GM19467 (cell line): ENCODE data around the gene SLC7A10.
"Not testable (repeated sequence)": the region's sequence is repeated elsewhere in the genome, so short reads cannot be mapped to it uniquely, and the experiment has no call there.

Experiments
- ATAC-seq: cut with Tn5 transposase; IDR thresholded peaks from one replicate; pipeline ENCODE4 v1.9.1; 2021; ENCODE audit warnings: mild to moderate bottlenecking, moderate library complexity; ENCODE audit not compliant: unreplicated experiment

The SLC7A10 gene

GRCh38 chr19:33187183-33187540 lies 38.5 kb downstream of the SLC7A10 start:
- no peak for ATAC-seq

- ATAC-seq: no peak
Observed at GRCh38 chr19:33186431-33187182, 39.0 kb downstream of the SLC7A10 start.

- peak; percentile 19 for ATAC-seq
Observed at GRCh38 chr19:33177417-33177979, 48.2 kb downstream of the SLC7A10 start.

GRCh38 chr19:33176670-33177416 lies 48.8 kb downstream of the SLC7A10 start:
- peak; percentile 86 for ATAC-seq

GRCh38 chr19:33175886-33176669 lies 49.6 kb downstream of the SLC7A10 start:
- no peak for ATAC-seq

- no peak for ATAC-seq
Observed at GRCh38 chr19:33175156-33175782, 50.4 kb downstream of the SLC7A10 start.

GRCh38 chr19:33174186-33174585 lies 51.5 kb downstream of the SLC7A10 start:
- ATAC-seq: no peak

- ATAC-seq: no peak
Observed at GRCh38 chr19:33171916-33172359, 53.7 kb downstream of the SLC7A10 start.

- ATAC-seq: no peak
Observed at GRCh38 chr19:33171222-33171795, 54.3 kb downstream of the SLC7A10 start.

- ATAC-seq: no peak
Observed at GRCh38 chr19:33168528-33168927, 57.1 kb downstream of the SLC7A10 start.

- no peak for ATAC-seq
Observed at GRCh38 chr19:33167438-33167837, 58.2 kb downstream of the SLC7A10 start.

GRCh38 chr19:33166037-33166436 lies 59.6 kb downstream of the SLC7A10 start:
- not testable (repeated sequence) for ATAC-seq

GRCh38 chr19:33163481-33163880 lies 62.2 kb downstream of the SLC7A10 start:
- ATAC-seq: no peak

GRCh38 chr19:33161201-33161600 lies 64.4 kb downstream of the SLC7A10 start:
- no peak for ATAC-seq

- no peak for ATAC-seq
Observed at GRCh38 chr19:33159893-33160292, 65.8 kb downstream of the SLC7A10 start.

- no peak for ATAC-seq
Observed at GRCh38 chr19:33159149-33159548, 66.5 kb downstream of the SLC7A10 start.
